ENCODE data around the gene ABHD15. TPM values are rescaled to one million over a fixed set of nuclear protein-coding genes. Genes with fewer than 3 reads are reported as not detected.

The ABHD15 gene
- polyA plus RNA-seq, 1 donor from 2014 or later, result 0.21 TPM

- Histone ChIP-seq H4K20me1 (ENCODE audit: insufficient read depth) (no peaks in the 10 kb centered on the region), H3F3A (ENCODE audit: insufficient read depth, low read length, poor library complexity, severe bottlenecking) (no peaks in the 10 kb centered on the region), H3K4me2 (ENCODE audit: low read length) (peak overlapping the region; percentile 8), H3K27me3 (ENCODE audit: insufficient read depth, low read depth, low read length) (no peaks in the 10 kb centered on the region), H3K36me3 (ENCODE audit: insufficient read depth, low read length) (no peaks in the 10 kb centered on the region), H3K27ac (ENCODE audit: low read length) (peak overlapping the region; percentile 32), H3K4me3 (ENCODE audit: low read length) (no peak overlapping the region), H3K9ac (ENCODE audit: low read length) (no peak overlapping the region), H3K9me2 (ENCODE audit: insufficient read depth, low read length) (no peaks in the 10 kb centered on the region), H2AFZ (ENCODE audit: low read depth, low read length) (no peak overlapping the region), H3K79me2 (replicated peaks; ENCODE audit: insufficient read depth, low read length) (no peaks in the 10 kb centered on the region), H3K9me3 (ENCODE audit: low read length) (no peaks in the 10 kb centered on the region)
- TF ChIP-seq RAD21 (conservative IDR thresholded peaks at IDR 0.05), result no peak
- no peak for TF ChIP-seq CTCF (IDR thresholded peaks at IDR 0.05; ENCODE audit: poor library complexity, severe bottlenecking)
Observed at GRCh38 chr17:29524692-29525091, 42.1 kb downstream of the ABHD15 start.

GRCh38 chr17:29518359-29518758 is 48.5 kb downstream of the ABHD15 start:
- no peak overlapping the region for H3K4me2 ChIP-seq (ENCODE audit: low read length)
- no peaks in the 10 kb centered on the region for H3K27me3 ChIP-seq (ENCODE audit: insufficient read depth, low read depth, low read length)
- no peaks in the 10 kb centered on the region for H3K79me2 ChIP-seq (replicated peaks; ENCODE audit: insufficient read depth, low read length)
- no peaks in the 10 kb centered on the region for H3K9me3 ChIP-seq (ENCODE audit: low read length)
- H3K9ac ChIP-seq (ENCODE audit: low read length), result no peak overlapping the region
- H2AFZ ChIP-seq (ENCODE audit: low read depth, low read length), result no peak overlapping the region
- no peaks in the 10 kb centered on the region for H3K36me3 ChIP-seq (ENCODE audit: insufficient read depth, low read length)
- no peak overlapping the region for H3K27ac ChIP-seq (ENCODE audit: low read length)
- no peaks in the 10 kb centered on the region for H4K20me1 ChIP-seq (ENCODE audit: insufficient read depth)
- no peaks in the 10 kb centered on the region for H3K9me2 ChIP-seq (ENCODE audit: insufficient read depth, low read length)
- no peak for TF ChIP-seq RAD21 (conservative IDR thresholded peaks at IDR 0.05)
- no peak for TF ChIP-seq CTCF (IDR thresholded peaks at IDR 0.05; ENCODE audit: poor library complexity, severe bottlenecking)
- no peak for TF ChIP-seq MXI1 (conservative IDR thresholded peaks at IDR 0.05; ENCODE audit: poor library complexity, severe bottlenecking)
- no peak for TF ChIP-seq EZH2 (IDR thresholded peaks at IDR 0.05; ENCODE audit: borderline replicate concordance, insufficient read depth, low read length, poor library complexity, severe bottlenecking)
- no peak for TF ChIP-seq POLR2AphosphoS5 (IDR thresholded peaks at IDR 0.05)
- TF ChIP-seq SMC3 (conservative IDR thresholded peaks at IDR 0.05; ENCODE audit: poor library complexity), result no peak
- no peak for TF ChIP-seq REST (IDR thresholded peaks at IDR 0.05; ENCODE audit: borderline replicate concordance)
- TF ChIP-seq TAF1 (IDR thresholded peaks at IDR 0.05; ENCODE audit: low read depth), result no peak
- TF ChIP-seq EP300 (conservative IDR thresholded peaks at IDR 0.05; ENCODE audit: poor library complexity, severe bottlenecking), result no peak
- H3F3A ChIP-seq (ENCODE audit: insufficient read depth, low read length, poor library complexity, severe bottlenecking), result no peaks in the 10 kb centered on the region
- H3K4me3 ChIP-seq (ENCODE audit: low read length), result no peak overlapping the region
